GM18520 (cell line): ENCODE data around the gene MMP20.

Experiments
- ATAC-seq: cut with Tn5 transposase; IDR thresholded peaks from one replicate; pipeline ENCODE4 v1.9.1; 2021; ENCODE audit not compliant: unreplicated experiment

The MMP20 gene

GRCh38 chr11:102592634-102593581 is 32.2 kb downstream of the MMP20 start:
- ATAC-seq, result no peak

- no peak for ATAC-seq
Measured at GRCh38 chr11:102592131-102592530, 33.0 kb downstream of the MMP20 start.

- peak; percentile 18 for ATAC-seq
Measured at GRCh38 chr11:102591160-102591718, 33.9 kb downstream of the MMP20 start.

- ATAC-seq, result peak; percentile 19
Measured at GRCh38 chr11:102590276-102591049, 34.7 kb downstream of the MMP20 start.

- ATAC-seq, result peak; percentile 57
Measured at GRCh38 chr11:102589047-102589459, 36.1 kb downstream of the MMP20 start.

- ATAC-seq, result no peak
Measured at GRCh38 chr11:102587722-102588121, 37.4 kb downstream of the MMP20 start.

- ATAC-seq, result no peak
Measured at GRCh38 chr11:102583141-102583873, 41.8 kb downstream of the MMP20 start.

GRCh38 chr11:102582140-102582539 is 43.0 kb downstream of the MMP20 start:
- no peak for ATAC-seq

GRCh38 chr11:102581066-102581465 is 44.1 kb downstream of the MMP20 start:
- no peak for ATAC-seq

GRCh38 chr11:102580185-102580951 is 44.8 kb downstream of the MMP20 start:
- ATAC-seq, result peak; percentile 40

GRCh38 chr11:102577723-102578122 is 47.4 kb downstream of the MMP20 start:
- no peak for ATAC-seq

GRCh38 chr11:102577182-102577581 is 48.0 kb downstream of the MMP20 start:
- no peak for ATAC-seq

GRCh38 chr11:102576350-102576749 is 48.8 kb downstream of the MMP20 start:
- ATAC-seq, result no peak

- ATAC-seq, result no peak
Measured at GRCh38 chr11:102575012-102575411, 50.1 kb downstream of the MMP20 start.

GRCh38 chr11:102573851-102574250 is 51.3 kb downstream of the MMP20 start:
- ATAC-seq, result no peak

GRCh38 chr11:102572554-102573220 is 52.4 kb downstream of the MMP20 start:
- no peak for ATAC-seq

- ATAC-seq, result no peak
Measured at GRCh38 chr11:102568851-102569250, 56.3 kb downstream of the MMP20 start.

- ATAC-seq, result no peak
Measured at GRCh38 chr11:102566112-102566511, 59.0 kb downstream of the MMP20 start.

- ATAC-seq, result peak; percentile 52
Measured at GRCh38 chr11:102564110-102564509, 61.0 kb downstream of the MMP20 start.

GRCh38 chr11:102561636-102562035 is 63.5 kb downstream of the MMP20 start:
- ATAC-seq, result no peak
